C4-2B (cell line): ENCODE data around the gene FOXD2.

Experiments
- CTCF ChIP-seq: fragments of 450-650 bp; conservative IDR thresholded peaks from 2 replicates; pipeline ENCODE4 v1.5.1; 2017; ENCODE audit warnings: mild to moderate bottlenecking
- ZFX ChIP-seq: fragments of 450-650 bp; IDR thresholded peaks from 2 replicates; pipeline ENCODE4 v1.6.1; 2017

- no peak for TF ChIP-seq CTCF
- no peak for TF ChIP-seq ZFX
Measured at GRCh38 chr1:47487332-47487731, 49.5 kb downstream of the FOXD2 start.
